Stimulated activated CD4-positive, alpha-beta T cell treated with anti-CD3 and anti-CD28 coated beads, TNF-alpha, amount 100 ng/mL, for 24 hours (primary cell): ENCODE results near the gene ZDHHC17.

Experiments used
- DNase-seq, 3 experiments: peaks; one replicate each; pipeline ENCODE4 v3.0.0-alpha.2; 2020; ENCODE audit warnings: low read depth in 3 of 3

The ZDHHC17 gene

DNA sequence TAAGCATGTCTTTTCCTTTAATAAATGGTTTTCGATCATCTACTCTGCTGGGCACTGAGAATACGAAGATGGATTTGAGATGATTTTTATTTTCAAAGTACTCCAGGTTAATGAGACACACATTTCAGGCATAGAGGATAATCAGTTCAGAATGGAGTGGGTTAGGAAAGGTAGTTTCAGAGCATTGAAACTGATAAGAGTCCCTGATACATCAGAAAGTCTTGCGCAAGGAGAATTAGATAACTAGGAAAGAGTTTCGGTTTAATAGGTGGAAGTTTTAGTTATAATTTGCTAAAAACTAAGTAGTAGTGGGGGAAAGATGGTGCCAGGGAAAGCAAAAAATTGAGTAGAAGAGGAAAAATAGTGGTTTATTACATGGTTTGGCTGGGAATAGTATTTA, 50.1 kb downstream of the ZDHHC17 start:
- DNase-seq = no peak

DNA sequence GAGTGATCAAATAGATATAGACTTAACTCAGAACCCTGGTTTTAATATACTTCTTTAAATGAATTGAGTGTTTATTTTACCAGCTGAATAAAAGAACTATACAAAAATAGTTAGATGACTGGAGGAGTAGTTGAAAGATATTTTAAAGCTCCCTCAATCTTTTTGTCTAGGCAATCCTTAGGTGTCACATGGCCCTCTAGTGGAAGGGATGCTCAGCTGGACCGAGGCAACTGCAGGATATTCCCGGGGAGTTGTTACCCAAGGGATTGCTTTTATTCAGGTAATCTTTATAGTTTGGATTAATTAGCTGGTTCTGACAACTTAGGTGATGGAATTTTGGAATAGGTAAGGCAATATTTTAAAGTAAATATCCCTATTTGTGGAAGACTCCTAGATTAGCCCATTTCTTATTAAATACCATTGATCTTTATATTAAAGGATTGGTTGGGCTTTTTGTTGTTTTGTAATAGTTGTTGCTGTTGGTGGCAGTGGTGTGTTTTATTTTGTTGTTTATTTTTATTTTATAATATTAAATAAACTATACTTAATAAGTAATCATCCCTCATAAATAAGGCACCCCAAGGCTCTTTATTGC, 57.1 kb downstream of the ZDHHC17 start:
- no peak for DNase-seq

DNA sequence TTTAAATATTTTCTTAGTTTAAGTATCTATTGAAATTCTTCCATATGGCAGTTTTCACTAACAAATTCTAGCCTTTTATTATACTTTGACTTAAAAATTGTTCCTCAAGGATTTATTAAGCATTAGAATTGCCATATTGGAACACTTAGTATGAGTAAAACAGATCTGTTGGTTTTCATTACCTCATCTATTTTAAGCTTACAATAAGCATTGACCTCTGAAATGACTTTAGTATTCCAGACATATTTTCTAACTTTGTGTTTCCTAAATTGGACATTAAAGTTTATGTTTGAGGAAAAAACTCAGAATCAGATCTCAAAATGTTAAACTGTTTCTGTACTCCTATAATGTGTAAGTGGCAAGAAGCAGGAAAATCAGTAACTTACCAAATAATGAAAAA, 66.5 kb downstream of the ZDHHC17 start:
- DNase-seq = no peak

DNA sequence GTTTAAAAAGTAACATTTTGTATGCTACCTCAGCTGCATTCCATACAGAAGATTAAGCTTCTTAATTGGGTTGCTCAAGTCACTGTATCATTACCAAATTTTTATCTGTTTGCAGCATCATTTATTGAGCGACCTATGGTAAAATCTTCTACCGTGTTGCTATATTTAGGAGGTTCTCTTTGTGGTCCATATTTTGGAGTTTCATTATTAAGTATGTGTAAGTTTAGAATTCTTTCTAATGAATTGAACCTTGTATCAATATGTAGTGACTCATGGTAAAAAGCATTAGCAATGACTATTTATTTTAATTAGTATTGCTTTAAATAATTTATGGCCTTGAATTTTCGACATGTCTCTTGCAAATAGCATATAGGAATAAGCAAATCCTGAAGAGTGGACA, 72.7 kb downstream of the ZDHHC17 start:
- no peak for DNase-seq

DNA sequence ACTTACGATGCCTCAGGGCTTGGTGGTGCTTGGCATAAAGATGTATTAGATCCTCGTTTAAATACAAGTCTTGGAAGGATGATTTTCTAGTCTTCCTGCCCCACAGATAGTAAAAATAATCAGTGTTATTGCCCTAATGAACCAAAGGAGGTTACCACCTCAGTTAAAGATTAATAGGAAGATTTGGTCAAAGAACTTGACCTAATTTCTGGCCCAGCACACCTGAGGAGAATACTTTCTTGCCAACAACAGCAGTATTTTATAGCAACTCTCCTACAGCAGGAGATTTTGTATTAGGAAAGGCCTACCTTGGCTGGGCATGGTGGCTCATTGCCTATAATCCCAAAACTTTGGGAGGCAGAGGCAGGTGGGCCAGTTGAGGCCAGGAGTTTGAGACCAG, 83.3 kb downstream of the ZDHHC17 start:
- DNase-seq = no peak

DNA sequence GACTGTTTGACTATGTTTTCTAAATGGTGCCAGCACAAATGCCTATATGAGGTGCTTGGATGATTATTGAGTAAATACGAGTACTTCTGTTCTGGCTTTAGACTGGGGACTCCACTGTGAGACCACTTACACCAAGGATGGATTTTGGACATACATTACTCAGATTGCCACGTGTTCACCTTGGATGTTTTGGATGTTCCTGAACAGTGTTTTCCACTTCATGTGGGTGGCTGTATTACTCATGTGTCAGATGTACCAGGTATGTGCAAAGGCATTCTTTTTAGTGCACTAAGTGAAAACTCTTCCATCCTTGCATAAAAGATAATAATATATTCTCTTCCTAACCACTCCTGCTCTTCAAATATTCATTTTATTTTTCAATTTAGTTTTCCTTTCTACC, 84.2 kb downstream of the ZDHHC17 start:
- DNase-seq = no peak

DNA sequence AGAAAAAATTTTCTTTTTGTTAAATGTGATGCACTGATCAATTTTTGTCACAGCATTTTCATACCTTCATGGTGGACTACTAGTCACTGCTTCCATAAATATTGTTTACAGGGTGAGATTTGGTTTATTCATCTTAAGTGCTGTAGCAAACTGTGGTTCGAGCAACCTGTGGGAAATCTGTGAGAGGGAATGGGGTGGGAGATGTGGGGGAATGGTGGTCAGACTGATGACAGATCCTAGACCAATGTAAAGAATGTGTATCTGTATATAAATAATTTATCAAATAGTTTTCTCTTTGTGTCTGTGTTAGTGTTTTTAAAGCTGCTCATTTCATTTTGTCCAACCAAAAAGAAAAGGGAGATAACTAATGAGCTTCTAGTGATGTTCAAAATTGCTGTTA, 88.2 kb downstream of the ZDHHC17 start:
- no peak for DNase-seq

DNA sequence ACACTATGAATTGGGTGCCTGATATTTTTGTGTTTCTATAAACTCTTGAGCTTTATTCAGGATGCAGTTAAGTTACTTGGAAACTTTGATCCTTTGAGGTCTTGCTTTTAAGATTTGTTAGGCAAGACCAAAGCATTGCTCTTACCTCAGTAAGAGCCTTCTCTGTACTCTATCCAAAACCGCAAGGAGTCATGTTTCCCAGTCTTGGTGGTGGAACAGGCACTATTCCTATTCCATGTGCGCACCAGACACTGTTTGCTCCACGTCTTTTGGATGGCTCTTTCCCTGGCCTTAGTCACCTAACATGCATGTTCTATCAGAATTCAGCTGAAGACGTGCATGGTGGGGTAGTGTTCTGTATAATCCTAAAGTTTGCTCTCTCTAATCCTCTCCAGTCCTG, 91.4 kb downstream of the ZDHHC17 start:
- DNase-seq = no peak

DNA sequence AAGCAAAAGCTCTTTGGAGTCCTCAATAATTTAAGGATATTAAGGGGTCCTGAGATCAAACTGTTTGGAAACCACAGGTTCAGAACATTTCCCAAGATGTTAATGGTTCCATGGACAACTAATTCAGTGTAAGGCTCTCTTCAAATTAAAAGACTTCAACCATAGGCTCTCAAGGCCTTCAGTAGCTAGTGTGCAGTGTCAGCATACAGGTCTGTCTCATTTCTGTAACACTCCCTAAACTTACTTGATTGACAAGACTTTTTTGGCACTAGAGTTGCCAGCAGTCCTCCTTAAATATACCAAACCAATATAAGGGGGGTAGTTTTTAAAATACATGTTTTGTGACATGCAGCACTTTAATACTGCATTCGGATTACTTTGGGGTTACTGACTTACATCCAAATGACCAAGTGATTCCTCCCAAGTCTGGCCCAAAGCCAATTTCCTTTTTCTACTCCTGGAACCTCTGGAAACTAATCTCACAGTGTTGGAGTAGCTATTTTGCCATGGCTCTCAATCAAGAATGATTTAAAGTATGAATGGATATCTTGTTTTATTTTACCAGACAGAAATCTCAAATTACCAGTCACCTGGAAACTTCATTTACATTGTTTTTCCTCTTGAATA, 92.2 kb downstream of the ZDHHC17 start:
- no peak for DNase-seq

DNA sequence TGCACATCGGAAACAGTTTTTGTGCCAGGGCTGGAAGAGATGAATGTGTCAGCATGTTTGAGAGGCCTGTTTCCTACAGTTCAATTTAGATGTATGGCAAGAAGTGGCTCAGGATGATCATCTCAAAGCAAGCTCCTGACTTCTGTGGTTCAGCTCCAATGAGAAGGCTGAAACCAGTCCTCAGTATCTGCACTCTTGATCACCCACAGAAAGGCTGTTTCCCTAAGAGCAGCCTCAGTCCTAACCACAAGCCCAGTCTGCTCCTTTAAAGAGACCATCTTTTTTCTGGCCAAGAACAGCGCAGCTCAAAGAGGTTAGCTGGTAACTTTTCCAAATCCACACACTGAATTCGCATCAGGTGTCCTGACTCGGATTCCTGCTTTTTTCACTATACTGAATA, 95.7 kb downstream of the ZDHHC17 start:
- DNase-seq = no peak

DNA sequence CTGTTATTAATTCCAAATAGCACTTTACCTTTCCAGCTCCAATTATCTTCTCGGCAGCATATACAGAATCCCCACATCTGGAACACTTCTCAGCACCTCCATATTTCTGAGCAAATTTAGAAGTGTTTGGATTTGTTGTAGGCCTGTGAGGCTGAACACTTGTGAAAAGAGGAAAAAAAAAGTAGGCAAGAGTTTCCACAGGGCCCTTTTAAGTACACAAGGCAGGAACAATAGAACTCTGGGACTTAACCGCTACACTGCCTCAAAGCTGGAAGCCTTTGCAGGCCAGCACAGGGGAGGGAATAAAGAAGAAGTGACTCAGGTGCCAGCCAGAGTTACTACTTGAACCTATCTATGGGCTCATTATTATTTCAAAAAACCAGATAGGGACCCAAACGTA, 96.3 kb downstream of the ZDHHC17 start:
- no peak for DNase-seq

DNA sequence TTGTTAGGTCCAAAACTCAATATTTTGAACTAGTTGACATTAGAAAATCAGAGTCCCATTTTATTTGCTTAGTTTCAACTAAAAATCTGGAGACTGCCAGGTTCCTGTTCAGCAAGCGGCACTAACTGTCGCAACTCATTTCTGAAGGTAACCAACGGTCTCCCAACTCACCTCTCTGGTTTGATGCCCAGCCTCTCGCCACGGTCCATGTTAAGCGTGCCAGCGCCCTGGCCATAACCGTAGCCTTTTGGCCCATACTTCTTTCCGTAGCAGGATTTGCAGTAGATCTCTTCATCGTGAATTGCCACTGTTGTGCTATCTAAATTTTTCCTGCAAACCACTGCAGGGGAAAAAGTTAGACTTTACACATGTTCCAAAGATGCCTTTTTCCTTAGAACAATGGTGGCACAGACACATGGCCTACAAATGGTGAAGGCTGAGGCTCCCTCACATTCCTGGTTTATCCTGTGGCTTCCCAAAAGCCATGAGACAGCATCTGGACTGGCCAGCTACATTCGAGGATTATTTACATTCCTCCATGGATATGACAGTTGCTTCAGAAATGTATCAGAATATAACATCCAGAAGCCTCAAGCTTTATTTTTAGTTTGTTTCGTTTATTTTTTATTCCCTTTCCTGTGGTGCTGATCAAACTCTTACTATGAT, 99.2 kb downstream of the ZDHHC17 start:
- no peak for DNase-seq

DNA sequence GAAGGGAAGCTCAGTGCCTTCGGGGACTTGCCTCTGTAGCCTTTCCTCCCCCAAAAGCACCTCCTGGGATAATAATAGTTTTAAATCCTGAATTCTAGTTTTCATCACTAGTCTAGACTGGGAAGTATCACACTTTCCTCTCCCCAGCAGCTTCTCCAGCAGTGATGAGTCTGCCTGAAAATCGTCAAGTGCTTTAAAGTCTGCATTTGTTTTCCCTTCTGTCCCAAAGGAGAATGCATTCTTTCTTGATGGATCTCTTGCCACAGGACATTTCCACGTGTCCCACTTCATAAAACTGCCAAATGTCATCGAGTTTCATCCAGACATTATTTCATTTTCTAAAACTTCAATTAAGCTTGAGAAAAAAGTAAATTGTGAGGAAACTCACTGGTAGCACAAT, 99.9 kb downstream of the ZDHHC17 start:
- DNase-seq = no peak

DNA sequence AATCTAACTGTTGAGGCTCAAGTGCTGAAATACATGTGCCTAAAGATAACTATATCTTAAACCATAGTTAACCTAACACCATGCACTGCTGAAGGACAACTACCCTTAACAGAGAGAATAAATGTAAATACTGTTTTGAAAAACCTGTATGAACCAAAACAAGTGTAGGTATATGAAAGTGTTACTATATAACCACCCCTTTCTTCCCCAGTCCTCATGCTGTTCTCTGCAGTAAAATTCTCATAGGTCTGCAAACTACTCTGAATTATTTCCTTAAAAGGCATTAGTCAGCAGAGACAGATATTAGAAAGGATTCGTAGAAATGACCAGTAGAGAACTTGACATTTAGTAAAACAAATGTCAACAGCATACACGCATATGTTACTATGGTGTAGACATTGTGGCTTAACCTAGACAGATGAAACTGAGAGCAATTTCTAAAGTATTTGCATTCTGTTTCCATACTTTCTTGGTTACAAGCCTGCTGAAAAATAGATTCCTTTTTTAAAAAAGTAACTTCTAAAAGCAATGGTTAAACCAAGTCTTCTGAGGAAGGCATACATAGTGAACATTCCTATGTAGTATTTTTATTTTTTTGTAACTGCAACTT, 101.0 kb downstream of the ZDHHC17 start:
- no peak for DNase-seq

DNA sequence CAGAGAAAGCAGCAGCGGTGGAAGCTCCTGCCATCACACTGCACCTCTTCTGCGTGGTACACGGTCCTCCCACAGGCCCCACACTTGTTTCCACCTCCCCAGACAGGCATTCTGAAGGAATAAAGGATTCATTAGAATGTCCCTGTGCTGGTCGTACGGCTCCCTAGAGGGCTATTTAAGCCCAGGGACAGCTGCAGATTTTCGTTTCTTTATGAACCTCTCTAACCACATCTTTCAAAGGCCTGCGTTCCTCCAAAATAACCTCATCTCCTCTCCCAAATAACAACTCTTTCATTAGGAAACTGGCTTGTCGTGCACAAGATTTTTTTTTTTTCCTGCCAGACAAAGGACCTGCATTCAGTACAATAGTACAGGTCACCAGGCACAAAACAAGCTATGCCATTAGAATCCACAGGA, 102.2 kb downstream of the ZDHHC17 start:
- DNase-seq = no peak

DNA sequence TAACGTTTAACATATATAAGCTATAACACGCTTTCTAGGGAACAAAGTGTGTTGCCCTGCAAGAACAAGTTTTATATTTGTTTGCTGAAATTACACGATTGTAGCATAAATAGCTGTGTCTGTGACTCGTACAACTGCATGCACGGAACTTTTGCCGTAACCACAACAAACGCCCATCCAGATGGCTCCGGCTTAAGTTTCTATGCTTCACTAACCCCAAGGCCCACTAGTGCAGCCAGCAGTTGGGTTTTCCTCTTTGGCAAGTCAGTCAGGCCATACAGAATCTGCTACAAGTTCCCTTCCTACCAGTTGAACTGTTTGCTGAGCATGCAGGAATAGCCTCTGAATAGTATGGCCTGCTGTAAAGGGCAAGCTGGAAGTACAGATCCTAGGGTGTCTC, 102.8 kb downstream of the ZDHHC17 start:
- DNase-seq = no peak

DNA sequence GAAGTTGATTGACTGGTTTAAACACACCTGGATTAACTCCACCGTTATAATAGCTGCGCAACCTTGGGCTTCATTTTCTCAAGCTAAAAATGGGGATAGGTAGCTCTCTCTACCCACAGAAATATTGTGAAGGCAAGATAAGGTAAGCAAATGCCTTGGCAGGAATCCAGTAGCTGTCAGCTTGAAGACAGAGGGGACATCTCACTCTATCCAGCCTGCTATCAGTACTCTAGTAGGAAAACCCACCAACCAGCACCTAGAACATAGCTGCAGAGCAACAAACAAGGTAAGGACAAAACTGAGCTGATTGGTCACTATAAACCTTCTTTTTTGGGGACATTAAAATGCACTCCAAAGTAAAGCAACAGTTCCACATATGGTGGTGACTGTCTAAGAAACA, 107.2 kb downstream of the ZDHHC17 start:
- DNase-seq = no peak

DNA sequence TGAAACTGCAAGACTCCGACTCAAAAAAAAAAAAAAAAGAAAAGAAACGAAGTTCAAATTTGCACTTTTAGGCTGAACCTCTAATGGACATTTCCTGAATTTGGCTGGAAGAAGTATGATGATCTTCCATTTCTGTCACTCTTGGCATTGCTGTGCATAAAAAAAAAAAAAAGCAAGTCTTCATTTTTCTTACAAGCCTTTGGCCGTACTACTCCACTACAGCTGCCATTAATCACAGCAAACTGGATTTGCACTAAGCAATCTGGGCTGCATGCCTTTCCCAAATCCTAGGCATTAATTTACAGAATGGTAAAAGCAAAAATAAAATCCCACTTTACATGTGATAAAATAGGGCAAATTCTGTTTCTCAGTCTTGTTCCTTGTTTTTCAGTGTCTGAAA, 107.8 kb downstream of the ZDHHC17 start:
- DNase-seq = no peak

DNA sequence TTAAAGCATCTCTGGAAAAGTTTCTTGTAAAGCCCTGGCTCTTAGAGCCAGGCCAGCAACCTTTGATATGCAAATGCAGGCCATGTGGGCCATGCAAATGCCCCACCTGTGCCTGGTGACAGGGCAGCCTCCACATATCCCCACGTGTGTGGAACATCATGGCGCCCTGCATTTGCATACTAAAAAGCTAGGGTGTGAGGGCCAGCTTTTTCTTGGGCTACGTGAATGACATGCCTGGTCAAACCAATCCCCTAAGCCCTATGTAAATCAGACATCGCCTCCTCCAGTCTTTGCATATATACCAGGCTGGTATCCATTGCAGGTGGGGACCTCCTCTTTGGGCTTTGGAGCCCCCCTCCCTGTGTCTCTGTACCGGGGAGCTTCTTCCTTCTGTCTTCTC, 108.5 kb downstream of the ZDHHC17 start:
- no peak for DNase-seq

DNA sequence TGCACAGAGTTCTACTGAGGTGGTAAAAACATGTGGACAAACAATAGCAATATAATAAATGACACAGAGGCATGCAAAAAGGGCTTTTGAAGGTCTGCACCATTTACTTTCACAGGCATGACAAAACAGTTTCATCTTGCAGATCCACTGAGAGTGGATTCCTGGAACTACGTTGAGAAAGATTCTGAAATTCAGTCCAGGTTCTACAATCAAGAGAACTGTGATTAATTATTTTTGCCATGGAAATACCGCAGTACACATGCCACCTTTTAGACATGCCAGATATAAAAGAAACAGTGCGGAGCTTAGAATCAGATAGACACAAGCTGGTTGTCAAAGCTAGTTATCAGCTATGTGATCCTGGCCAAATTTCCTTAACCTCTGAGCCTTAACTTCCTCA, 110.1 kb downstream of the ZDHHC17 start:
- DNase-seq = no peak

DNA sequence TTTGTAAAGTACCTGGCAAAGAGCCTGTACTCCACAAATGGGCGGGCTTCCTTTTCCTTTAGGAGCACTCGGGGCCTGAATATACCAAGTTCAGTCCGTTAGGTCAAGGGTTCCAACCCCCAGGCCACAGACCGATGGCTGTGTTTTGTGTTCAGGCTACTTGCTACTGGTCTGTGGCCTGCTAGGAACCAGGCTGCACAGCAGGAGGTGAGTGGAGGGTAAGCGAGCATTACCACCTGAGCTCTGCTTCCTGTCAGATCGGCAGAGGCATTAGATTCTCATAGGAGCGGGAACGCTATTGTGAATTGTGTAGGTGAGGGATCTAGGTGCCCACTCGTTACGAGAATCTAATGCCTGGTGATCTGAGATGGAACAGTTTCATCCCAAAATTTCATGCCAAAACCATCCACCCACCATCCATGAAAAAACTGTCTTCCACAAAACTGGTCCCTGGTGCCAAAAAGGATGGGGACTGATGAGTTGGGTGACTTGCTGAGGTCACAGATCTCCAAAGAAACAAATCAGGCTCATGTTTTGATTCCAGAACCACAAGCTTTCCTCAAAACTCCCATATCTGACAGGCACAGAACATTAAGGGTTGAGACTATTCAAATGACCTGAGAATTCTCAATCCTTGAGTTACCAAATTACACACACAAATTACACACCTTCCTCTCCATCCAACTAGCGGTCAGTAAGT, 110.7 kb downstream of the ZDHHC17 start:
- no peak for DNase-seq

DNA sequence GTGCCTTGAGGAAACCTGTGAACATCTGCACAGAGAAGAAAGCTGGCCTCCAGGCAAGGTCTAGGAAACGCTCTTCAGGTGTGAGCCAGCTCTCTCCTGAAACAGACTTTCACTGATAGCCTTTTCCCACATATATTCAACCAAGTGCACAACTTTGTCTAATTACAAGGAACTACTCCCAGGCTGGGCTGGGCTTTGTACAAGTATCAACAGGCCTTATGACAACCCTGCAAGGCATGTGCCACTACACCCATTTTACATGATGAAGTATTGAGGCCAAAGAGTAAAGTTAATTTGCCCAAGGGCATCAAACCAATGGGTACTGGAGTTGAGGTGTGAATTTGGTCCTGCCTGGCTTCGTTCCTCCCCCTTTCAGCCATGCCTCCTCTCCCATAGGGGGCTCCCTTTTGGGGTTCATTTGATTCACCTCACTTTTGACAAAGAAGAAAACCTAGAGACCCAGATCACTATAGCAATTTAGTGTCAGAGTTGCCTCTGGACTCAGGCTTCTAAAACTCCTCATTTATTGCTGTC, 112.8 kb downstream of the ZDHHC17 start:
- DNase-seq = no peak
